Adrenal gland (tissue), 5 donors: ENCODE data around the gene MMP27.

Experiments used
- CTCF ChIP-seq, 6 experiments: fragments of 450-650 bp in 4 of 6; fragments of 200-600 bp in 2 of 6; sonication (generic) in 1 of 6; IDR thresholded peaks; 1 replicate in 5 of 6; 2 replicates in 1 of 6; pipeline versions ENCODE4 v1.5.1 to v1.8.0; 2016 to 2021; ENCODE audit warnings: antibody characterized with exemption in 6 of 6, mild to moderate bottlenecking in 2 of 6, moderate library complexity in 1 of 6
- POLR2A ChIP-seq, 2 donors: fragments of 450-650 bp; IDR thresholded peaks; one replicate each; pipeline ENCODE4 v1.6.1; 2017; ENCODE audit warnings: antibody characterized with exemption in 2 of 2, mild to moderate bottlenecking in 2 of 2, moderate library complexity in 1 of 2
- donor health status: DM: no; HTN: no; CAD: no.

- no peak for TF ChIP-seq CTCF (IDR thresholded peaks at IDR 0.05)
- TF ChIP-seq POLR2A (IDR thresholded peaks at IDR 0.05): no peak
Measured at GRCh38 chr11:102751673-102752072, 46.1 kb upstream of the MMP27 start.
